Measurements from ENCODE around the gene REEP2.
"Not testable (repeated sequence)": the region's sequence is repeated elsewhere in the genome, so short reads cannot be mapped to it uniquely, and the experiment has no call there.

REEP2 gene, protein sequence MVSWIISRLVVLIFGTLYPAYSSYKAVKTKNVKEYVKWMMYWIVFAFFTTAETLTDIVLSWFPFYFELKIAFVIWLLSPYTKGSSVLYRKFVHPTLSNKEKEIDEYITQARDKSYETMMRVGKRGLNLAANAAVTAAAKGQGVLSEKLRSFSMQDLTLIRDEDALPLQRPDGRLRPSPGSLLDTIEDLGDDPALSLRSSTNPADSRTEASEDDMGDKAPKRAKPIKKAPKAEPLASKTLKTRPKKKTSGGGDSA

DNA sequence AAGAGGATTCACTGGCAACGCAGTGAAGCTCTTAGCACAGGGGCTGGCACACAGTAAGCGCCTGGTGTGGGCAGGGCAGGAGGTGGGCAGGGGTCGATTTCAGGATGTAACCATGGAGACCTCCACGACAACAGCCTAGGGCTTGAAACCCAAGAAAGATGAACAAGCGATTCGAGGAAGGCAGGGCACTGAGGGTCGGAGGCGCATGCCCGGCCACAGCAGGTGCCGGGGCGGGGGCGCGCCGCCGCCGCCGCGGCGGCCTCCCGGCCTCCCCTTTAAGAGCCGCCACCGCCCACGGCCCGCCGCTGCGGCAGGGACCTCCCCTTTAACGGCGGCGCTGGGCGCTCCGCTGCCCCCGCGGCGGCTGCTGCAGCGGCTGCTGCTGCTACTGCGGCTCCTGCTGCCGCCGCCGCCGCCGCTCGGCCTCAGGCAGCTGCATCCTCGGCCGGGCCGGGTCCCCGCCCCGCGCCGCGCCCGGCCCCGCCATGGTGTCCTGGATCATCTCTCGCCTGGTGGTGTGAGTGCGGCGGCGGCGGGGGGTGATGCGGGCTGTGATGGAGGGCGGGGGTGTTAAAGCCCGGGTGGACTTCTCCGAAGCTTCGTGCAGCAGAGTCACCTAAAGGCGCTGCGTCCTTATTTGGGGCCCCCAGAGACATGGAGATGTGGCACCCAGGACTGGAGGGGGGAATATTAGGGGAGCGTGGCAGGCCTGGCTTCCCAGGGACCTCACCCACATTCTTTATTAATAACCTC is at the start of gene REEP2:
REEP2 (plus strand) TSS at position 334 of the 753 bp plus-strand sequence; CDS start at position 486, 152 bp downstream.
- DNase-seq (ENCODE audit: low spot score) = peak; percentile 35

DNA sequence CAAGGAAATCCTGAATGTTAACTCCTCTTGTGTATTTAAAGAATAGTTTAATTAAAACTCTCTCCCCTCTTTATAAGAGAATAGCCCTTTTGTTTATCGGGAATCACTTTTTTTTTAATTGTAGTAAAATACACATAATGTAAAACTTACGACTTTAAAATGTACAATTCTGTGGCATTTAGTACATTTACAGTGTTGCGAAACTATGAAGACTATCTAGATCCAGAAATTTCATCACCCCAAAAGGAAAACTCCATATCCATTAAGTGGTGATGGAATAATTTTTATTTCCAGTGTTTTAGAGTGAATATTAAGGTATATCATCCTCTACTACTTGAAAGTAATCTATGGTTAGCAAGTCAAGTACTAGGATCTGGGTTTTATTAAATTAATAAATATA is 49.5 kb upstream of the REEP2 start:
- no peak for DNase-seq (ENCODE audit: low spot score)

DNA sequence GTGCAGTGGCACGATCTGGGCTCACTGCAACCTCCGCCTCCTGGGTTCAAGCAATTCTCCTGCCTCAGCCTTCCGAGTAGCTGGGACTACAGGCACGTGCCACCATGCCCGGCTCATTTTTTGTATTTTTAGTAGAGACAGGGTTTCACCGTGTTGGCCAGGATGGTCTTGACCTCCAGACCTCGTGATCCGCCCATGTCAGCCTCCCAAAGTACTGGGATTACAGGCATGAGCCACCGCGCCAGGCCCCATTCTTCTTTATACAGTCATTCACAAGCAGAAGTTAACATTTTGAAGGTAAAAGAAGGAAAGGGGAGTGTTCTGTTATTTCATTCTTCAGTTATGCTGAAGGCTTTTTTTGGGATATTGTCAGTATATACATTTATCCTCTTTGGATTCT is 48.9 kb upstream of the REEP2 start:
- not testable (repeated sequence) for DNase-seq (ENCODE audit: low spot score)

DNA sequence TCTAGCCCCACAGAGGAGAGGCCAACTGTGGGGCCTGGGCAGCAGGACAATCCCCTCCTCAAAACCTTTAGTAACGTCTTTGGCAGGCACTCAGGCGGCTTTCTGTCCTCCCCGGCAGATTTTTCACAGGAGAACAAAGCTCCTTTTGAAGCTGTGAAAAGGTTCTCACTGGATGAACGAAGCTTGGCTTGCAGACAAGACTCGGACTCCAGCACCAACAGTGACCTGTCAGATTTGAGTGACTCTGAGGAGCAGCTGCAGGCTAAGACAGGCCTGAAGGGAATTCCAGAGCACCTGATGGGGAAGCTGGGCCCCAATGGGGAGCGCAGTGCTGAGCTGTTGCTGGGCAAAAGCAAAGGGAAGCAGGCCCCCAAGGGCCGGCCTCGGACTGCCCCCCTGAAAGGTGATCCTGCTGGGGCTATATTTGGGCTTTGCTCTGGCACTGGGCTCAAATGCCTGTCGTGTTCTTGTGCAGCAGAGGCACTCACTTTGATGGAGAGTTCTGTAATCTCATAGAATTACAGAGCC is 46.9 kb upstream of the REEP2 start:
- DNase-seq (ENCODE audit: low spot score) = no peak

DNA sequence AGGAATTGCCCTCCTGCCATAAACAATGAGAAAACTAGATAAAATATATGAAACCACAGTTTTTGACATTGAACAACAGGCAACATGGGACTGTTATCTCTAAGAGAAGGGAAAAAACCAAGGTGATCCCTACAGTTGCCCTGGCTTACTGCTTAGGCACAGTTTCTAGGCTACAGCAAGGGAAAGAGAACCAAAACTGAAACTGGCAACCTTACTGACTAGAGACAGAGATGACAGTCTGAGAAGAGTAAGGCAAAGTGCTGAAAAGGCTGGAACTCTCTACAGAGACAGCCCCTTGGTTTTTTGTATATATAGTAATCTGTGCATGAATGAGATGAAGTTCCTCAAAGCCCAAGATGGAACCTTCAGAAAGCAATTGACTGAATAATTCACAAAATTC is 36.2 kb upstream of the REEP2 start:
- DNase-seq (ENCODE audit: low spot score) = peak; percentile 28

DNA sequence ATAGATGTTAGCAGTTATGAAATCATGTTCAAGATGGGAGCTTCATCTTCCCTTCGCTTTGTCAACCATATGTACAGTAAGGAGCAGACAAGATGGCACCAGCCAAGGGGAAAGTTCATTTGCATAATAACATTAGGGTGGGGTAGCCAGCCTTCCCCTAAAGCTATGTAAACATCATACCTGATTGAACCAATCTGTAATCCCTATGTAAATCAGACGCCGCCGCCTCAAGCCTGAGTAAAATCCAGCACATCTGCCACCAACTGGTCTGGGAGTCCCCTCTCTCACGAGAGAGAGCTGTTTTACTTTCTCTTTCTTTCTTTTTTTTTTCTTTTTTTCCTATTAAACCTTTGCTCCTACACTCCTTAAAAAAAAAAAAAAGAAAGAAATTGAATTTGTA is 30.8 kb upstream of the REEP2 start:
- DNase-seq (ENCODE audit: low spot score) = peak; percentile 36

DNA sequence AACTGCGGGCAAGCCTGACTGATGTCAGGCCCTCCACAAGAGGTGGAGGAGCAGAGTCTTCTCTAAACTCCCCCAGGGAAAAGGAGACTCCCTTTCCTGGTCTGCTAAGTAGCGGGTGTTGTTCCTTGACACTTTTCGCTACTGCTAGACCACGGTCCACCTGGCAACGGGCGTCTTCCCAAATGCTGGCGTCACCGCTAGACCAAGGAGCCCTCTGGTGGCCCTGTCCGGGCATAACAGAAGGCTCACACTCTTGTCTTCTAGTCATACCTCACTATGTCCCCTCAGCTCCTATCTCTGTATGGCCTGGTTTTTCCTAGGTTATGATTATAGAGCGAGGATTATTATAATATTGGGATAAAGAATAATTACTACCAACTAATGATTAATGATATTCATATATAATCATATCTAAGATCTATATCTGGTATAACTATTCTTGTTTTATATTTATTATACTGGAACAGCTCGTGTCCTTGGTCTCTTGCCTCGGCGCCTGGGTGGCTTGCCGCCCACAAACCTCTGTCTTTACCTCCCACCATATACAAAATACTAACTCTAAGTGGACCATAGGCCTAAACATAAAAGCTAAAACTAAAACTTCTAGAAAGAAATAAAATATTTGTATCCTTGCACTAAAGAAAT is 27.7 kb upstream of the REEP2 start:
- DNase-seq (ENCODE audit: low spot score) = peak; percentile 15

DNA sequence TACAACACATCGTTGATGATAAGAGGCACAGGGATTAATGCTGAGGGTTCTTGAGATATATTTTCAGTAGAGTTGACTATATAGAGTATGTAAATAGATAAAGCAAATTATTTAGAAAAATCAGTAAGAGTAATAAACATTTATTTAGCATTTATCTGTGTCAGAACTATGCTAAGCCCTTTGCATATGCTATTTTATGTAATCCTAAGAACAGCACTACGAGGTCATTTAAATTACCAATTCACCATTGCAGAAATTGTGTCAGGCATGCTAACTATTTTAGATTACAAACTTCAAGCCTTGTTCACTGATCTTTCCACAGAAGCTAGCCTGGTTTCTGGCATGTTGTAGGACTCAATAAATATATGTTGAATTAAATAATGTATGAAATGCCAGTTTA is 20.4 kb upstream of the REEP2 start:
- DNase-seq (ENCODE audit: low spot score) = no peak

DNA sequence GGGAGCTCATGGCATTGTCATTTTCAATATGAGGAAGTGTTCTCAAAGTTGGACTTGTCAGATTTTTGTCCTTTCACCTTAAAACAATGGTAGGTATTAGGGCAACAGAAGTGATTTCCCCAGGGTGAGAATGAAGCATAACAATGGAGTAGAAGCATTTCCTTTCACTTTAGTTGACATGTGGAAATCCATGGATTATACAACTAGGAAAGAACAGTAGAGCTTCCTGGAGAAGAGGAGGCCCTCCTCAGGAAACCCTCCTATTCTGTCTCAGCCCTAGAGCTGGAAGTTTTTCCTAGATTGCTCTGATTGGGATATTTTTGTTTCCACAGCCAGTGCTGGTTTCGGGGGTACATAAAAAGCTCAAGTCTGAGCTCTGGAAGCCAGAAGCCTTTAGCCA is 13.8 kb upstream of the REEP2 start:
- DNase-seq (ENCODE audit: low spot score) = no peak

DNA sequence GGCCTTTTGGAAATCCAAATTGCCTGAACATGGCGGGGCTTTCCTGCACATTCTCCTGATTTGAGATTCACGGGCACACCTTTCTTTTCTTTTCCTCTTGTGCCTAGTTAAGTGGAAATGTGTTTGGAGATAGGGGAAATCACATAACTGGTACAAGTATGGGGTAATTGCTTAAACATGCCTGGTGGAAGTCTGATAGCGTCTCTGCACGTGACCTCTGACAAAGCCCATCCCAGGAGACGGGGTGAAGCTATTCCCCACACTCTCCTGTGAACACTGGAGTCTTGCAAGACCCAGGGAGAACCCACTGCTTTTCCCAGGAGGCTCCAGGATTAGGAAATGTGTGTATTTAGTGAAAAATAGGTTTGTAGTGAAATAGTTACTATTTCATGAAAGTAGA is 2.9 kb upstream of the REEP2 start:
- DNase-seq (ENCODE audit: low spot score) = no peak

DNA sequence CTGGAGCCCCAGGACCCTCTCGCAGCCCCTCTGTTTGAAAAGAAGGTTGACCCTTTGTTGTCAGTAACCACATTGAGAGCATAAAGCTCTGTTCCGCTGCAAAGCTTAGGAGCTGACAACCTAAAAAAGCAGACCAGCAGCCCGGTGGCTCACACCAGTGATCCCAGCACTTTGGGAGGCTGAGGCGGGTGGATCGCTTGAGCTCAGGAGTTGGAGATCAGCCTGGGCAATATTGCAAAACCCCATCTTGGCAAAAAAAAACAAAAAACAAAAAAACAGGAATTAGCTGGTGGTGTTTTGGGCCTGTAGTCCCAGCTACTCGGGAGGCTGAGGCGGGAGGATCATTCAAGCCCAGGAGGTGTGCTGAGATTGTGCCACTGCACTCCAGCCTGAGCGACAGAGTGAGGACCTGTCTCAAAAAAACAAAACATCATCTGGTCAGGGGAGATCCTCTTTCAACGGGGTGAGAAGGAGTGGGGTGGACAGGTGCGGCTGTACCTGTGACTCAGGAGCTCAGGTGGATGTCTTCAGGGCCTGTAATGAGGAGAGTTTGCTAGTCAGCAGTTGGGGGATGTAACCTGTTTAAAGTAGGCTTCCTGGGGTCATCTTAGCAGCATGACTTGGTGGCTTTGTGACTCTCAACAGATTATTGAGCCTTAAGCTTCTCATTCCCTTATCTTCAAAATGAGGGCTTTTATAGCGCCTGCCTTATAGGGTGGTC is 694 bp upstream of the REEP2 start:
- DNase-seq (ENCODE audit: low spot score) = no peak

DNA sequence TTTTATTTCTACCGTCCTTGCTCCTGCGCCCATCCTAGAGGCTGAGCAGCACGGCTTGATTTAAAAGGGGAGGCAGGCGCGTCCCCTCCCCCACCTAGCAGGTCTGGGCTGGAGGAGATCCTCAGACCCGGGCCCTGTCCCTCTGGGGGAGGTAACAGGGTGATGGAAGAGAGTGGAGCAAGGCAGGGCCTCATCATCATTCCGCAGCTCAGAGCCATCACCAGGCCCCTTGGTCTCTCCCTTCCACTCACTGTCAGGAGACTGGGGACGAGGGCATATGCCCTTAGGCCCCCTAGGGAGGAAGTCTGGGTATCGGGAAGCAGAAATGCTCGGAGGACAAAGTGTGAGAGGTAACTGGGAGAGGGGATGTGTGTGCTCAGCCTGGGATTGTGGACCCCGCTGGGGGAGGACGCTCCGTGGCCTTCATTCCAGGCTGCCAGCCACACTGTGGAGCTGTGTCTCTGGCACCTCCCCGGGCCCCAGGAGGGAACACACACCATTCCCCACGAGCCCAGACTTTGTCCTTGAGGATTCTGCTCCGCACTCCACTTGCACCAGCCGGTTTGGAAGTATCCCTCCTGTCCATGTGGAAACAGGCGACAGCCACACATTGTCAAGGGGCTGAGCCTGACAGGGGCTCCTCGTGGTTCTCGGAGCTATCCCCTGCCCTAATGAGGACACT is 761 bp downstream of the REEP2 start:
- DNase-seq (ENCODE audit: low spot score) = no peak

DNA sequence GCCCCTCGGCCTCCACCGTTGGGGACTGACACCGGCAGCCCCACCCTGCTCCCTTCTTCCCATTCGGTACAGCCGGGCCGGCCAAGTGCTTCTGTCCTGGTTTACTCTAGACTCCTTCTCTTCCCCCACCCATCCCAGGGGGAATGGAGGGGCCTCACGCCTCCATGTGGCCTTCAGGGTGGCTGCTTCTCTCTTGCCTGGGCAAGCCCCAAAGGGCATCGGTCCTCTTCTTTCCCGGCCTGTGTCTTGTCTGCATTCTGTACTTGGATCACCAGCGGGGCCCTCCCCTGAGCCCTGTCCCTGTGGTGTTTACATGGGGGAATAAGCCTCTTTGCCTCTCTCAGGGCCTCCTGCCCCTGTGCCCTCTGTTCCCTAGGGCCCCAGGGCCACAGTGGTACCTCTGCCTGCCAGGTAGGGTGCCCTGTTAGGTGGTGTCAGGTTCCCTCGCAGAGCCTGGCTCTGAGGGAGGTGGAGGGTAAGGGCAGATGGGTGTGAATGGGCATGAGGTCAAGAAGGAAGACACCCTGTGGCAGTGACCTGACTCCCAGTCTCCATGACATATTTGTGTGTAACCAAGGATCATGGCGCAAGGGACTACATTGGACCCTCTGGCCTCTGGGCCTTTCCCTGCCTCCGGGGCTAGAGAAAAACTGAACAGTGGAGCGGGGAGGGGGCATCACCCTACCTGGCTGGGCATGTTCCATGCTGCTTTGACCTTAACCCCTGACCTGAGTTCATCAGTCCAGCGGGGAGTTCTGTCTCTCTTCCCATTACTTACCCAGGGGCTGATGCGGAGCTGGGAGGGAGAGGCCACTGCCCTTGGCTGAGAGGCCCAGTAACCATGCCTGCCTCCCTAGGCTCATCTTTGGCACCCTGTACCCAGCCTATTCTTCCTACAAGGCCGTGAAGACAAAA is 1.6 kb downstream of the REEP2 start:
- no peak for DNase-seq (ENCODE audit: low spot score)

DNA sequence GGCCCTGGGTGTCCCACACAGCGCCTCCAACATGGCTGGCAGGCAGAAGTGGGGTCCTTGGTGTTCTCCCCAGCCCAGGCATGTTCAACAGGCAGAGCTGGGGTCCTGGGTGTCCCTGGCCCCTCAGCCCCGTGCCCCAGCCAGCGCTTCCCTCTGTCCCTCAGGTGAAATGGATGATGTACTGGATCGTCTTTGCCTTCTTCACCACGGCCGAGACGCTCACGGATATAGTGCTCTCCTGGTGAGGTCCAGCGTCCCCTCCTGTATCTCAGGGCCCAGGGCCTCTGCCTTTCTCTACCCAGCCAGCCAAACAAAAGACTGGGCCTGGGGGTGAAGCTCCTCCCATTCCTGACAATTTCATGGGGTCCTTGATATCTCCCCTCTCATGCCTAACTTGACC is 2.4 kb downstream of the REEP2 start:
- DNase-seq (ENCODE audit: low spot score) = no peak

DNA sequence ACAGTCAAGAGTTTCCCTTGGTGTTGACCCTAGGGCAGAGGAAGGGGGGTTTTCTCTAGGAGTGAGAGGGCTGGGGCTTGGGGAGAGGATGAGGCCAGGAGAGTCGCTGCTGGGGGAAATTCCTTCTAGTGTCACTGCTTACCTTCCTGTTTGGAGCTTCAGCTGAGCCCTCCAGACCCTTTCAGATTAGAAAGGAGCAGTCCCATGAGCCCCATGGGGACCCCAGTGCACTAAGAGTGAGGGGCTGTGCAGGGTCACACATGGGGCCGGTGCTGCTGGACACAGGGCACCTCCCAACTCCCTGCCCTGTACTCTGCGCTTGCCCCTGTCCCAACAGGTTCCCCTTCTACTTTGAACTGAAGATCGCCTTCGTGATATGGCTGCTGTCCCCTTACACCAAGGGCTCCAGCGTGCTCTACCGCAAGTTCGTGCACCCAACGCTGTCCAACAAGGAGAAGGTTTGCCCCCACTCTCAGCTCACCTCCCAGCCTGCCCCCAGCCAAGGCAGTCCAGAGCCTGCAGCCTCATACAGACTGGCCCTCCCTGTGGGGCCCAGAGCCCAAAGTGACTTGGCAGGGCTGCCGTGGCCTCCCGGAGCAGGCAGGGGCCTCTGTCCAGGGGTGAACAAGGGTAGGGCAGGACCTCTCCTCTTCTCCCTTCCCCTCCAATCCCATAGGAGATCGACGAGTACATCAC is 5.4 kb downstream of the REEP2 start:
- no peak for DNase-seq (ENCODE audit: low spot score)

DNA sequence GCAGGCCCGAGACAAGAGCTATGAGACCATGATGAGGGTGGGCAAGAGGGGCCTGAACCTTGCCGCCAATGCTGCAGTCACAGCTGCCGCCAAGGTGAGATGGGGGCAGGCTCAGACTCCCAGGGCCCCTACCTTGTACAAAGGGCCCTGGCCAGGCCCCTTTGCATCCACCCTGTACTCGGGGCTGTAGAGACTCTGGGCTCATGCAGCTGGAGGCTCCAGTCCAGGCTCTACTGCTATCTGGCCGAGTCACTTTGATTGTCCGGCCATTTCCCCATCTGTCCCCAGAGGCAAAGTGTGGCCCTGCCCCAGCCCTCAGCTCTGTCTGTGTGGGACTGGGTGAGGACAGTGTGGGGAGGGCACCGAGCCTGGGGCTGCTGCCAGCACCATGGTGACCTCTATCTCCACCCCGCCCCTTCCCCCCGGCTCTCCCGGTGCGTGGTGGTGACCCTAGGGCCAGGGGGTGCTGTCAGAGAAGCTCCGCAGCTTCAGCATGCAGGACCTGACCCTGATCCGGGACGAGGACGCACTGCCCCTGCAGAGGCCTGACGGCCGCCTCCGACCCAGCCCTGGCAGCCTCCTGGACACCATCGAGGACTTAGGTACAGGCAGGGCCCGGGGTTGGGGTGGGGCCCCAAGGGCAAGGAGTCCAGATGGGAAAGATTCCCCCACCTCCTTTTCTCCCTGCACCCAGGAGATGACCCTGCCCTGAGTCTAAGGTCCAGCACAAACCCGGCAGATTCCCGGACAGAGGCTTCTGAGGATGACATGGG is 6.1 kb downstream of the REEP2 start:
- no peak for DNase-seq (ENCODE audit: low spot score)

DNA sequence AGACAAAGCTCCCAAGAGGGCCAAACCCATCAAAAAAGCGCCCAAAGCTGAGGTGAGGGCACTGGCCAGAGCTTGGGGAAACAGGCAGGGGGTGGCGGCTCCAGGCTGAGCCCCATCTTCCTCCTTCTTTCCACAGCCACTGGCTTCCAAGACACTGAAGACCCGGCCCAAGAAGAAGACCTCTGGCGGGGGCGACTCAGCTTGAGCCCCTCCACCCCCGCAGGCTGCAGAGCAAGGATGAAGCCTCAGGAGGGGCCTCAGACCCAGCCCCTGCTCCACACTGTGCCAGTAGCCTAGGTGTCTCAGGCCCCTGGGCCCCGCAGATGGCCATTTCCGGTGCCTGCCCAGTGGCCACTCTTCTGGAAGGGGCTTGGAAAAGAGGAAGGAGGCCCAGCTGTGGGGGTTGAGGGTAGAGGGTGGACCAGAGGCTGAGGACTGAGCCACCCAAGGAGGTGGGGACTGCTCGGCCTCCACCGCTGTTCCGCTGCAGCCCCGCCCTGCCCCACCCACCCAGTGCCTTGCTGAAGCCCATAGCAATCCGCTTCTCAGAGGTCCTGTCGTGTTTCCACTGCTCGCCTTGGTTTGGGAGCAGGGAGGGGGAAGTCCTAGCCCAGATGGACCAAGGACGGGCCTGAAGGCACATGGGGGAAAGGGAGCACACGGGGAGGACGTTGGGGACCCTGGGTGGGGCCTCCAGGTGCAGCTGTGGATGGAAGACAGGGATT is 6.9 kb downstream of the REEP2 start:
- DNase-seq (ENCODE audit: low spot score) = no peak

DNA sequence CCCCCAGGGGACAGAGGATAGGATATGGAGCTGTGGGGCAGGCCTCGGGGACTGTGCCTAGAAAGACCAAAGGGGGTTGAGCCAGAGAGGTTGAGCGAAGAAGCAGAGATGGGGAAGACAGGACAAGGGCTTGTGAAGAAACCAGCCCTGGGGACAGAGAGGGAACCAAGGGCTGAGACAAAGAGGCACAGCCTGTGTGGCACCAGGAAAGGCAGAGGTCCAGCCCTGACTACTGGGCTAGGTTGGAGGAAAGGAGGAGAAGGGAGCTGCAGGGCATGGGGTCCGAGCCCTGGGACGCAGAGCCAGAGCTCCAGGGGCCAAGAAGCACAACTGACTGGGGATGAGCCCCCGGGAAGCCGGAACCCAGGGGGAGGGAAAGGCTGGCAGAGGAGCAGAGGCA is 9.2 kb downstream of the REEP2 start:
- DNase-seq (ENCODE audit: low spot score) = no peak
